HepG2 (cell line): ENCODE measurements around the gene CDH23. TPM values are rescaled to one million over a fixed set of nuclear protein-coding genes. Genes with fewer than 3 reads are reported as not detected.

Experiments
- ATAC-seq: fragments of 200-7000 bp; cut with Tn5 transposase; 3 replicates; pipeline ENCODE4 v1.9.1; 2020; ENCODE audit warnings: mild to moderate bottlenecking, moderate library complexity
- BruUV-seq: library from RNA; stranded (reverse); fragments of 400-500 nt; replicated peaks from 2 replicates; lab custom pipeline; 2021; lab: Mats Ljungman, UMichigan
- CTCF ChIA-PET: fragments of 300-600 bp; formaldehyde crosslinking; extraction: SDS; loops from one replicate; lab custom pipeline; 2021; ENCODE audit warnings: low total read pairs, inconsistent platforms, low intra/inter-chr PET ratio; lab: Yijun Ruan, JAX
- POLR2A ChIA-PET: fragments of 350-600 bp; sonication (Branson Sonifier 250); formaldehyde crosslinking; loops from one replicate; lab custom pipeline; 2020; ENCODE audit warnings: antibody characterized with exemption, inconsistent platforms; lab: Yijun Ruan, JAX
- DNase-seq: peaks from one replicate; pipeline ENCODE4 v3.0.0-alpha.2; 2015; ENCODE audit warnings: low spot score
- FAIRE-seq: peaks from 3 replicates; lab custom pipeline; 2011; peaks lifted over from hg19 to GRCh38; lab: Jason Lieb, UNC
- H2AFZ ChIP-seq: one replicate; pipeline ENCODE4 v1.6.1; 2011; ENCODE audit warnings: low read length, inconsistent platforms
- H3K27ac ChIP-seq: fragments of 300-600 bp; 3 replicates; pipeline ENCODE4 v1.8.0; 2011; ENCODE audit warnings: mixed run types, mild to moderate bottlenecking, mixed read lengths, low read length, inconsistent platforms; ENCODE audit not compliant: insufficient read depth; ENCODE audit errors: extremely low read length
- H3K27me3 ChIP-seq, 2 experiments: fragments of 200-600 bp in 1 of 2; 2 replicates in 1 of 2; 3 replicates in 1 of 2; pipeline versions ENCODE4 v1.6.0 to v1.8.0; 2011; ENCODE audit warnings: low read length in 2 of 2, mild to moderate bottlenecking in 2 of 2, moderate library complexity in 2 of 2, inconsistent platforms in 1 of 2; ENCODE audit not compliant: insufficient read depth in 2 of 2, control insufficient read depth in 1 of 2
- H3K36me3 ChIP-seq, 2 experiments: fragments of 200-600 bp in 1 of 2; replicated peaks in 1 of 2; 2 replicates in 1 of 2; 3 replicates in 1 of 2; pipeline versions ENCODE4 v1.5.1 to v1.8.0; 2011; ENCODE audit warnings: low read length in 2 of 2, inconsistent platforms in 1 of 2; ENCODE audit not compliant: insufficient read depth in 2 of 2, control insufficient read depth in 1 of 2
- H3K4me1 ChIP-seq: 2 replicates; pipeline ENCODE4 v1.5.1; 2012; ENCODE audit warnings: low read length, inconsistent platforms; ENCODE audit not compliant: insufficient read depth
- H3K4me2 ChIP-seq: 2 replicates; pipeline ENCODE4 v1.6.0; 2011; ENCODE audit warnings: low read depth, low read length, inconsistent platforms
- H3K4me3 ChIP-seq, 3 experiments: fragments of 200-600 bp in 1 of 3; sonication (generic), shearing (Covaris generic) in 1 of 3; replicated peaks in 1 of 3; 2 replicates each; pipeline ENCODE4 v1.5.1; 2011 to 2016; ENCODE audit warnings: low read length in 3 of 3, inconsistent platforms in 2 of 3, low read depth in 2 of 3, mild to moderate bottlenecking in 2 of 3, control low read depth in 1 of 3, mixed read lengths in 1 of 3; ENCODE audit not compliant: insufficient read depth in 1 of 3
- H3K79me2 ChIP-seq: one replicate; pipeline ENCODE4 v1.6.1; 2011; ENCODE audit warnings: low read length, inconsistent platforms; ENCODE audit not compliant: insufficient read depth
- H3K9ac ChIP-seq: 2 replicates; pipeline ENCODE4 v1.6.0; 2011; ENCODE audit warnings: mild to moderate bottlenecking, low read depth, low read length, inconsistent platforms; ENCODE audit not compliant: insufficient read depth
- H3K9me3 ChIP-seq: 2 replicates; pipeline ENCODE4 v1.5.1; 2012; ENCODE audit warnings: mild to moderate bottlenecking, low read length
- H4K20me1 ChIP-seq: 2 replicates; pipeline ENCODE4 v1.6.0; 2011; ENCODE audit warnings: inconsistent platforms, mild to moderate bottlenecking, low read length, moderate library complexity; ENCODE audit not compliant: insufficient read depth
- CBX5 ChIP-seq: sonication (generic); formaldehyde crosslinking; IDR thresholded peaks from 2 replicates; pipeline ENCODE4 v1.4.0; 2020; ENCODE audit warnings: missing genetic modification reagents, borderline replicate concordance
- GABPB1 ChIP-seq: IDR thresholded peaks from 2 replicates; pipeline ENCODE4 v1.6.1; 2016; ENCODE audit warnings: mild to moderate bottlenecking, missing genetic modification reagents, moderate library complexity, missing compliant biosample characterization
- KLF9 ChIP-seq: IDR thresholded peaks from 2 replicates; pipeline ENCODE4 v1.6.1; 2016; ENCODE audit warnings: low read depth
- NCOR1 ChIP-seq: fragments of 200-600 bp; sonication (generic); IDR thresholded peaks from 2 replicates; pipeline ENCODE4 v1.7.0; 2017; ENCODE audit warnings: antibody characterized with exemption, low read length, borderline replicate concordance
- STAG1 ChIP-seq: sonication (generic); formaldehyde crosslinking; IDR thresholded peaks from 2 replicates; pipeline ENCODE4 v1.4.0; 2020; ENCODE audit warnings: missing genetic modification reagents
- TP53 ChIP-seq: sonication (generic); formaldehyde crosslinking; conservative IDR thresholded peaks from 2 replicates; pipeline ENCODE4 v1.4.0; 2020; ENCODE audit warnings: missing genetic modification reagents
- ZBTB3 ChIP-seq: sonication (generic); formaldehyde crosslinking; IDR thresholded peaks from 2 replicates; pipeline ENCODE4 v1.4.0; 2020; ENCODE audit warnings: low read depth, mild to moderate bottlenecking, moderate library complexity, missing genetic modification reagents, borderline replicate concordance
- ZFP41 ChIP-seq: sonication (generic); formaldehyde crosslinking; IDR thresholded peaks from 2 replicates; pipeline ENCODE4 v1.4.0; 2020; ENCODE audit warnings: mild to moderate bottlenecking, missing genetic modification reagents, borderline replicate concordance
- ZNF263 ChIP-seq: sonication (generic); formaldehyde crosslinking; IDR thresholded peaks from 2 replicates; pipeline ENCODE4 v1.4.0; 2020; ENCODE audit warnings: missing genetic modification reagents
- ZNF660 ChIP-seq: sonication (generic); formaldehyde crosslinking; IDR thresholded peaks from 2 replicates; pipeline ENCODE4 v1.5.1; 2020; ENCODE audit warnings: mild to moderate bottlenecking, low read depth, missing genetic modification reagents, borderline replicate concordance
- WGBS: methylation state at CpG from one replicate; pipeline ENCODE4 v1.1.6; 2017; ENCODE audit warnings: low lambda C conversion rate; 5-methylcytosine and 5-hydroxymethylcytosine counted together
- in situ Hi-C: cut with HindIII; loops from 2 replicates; pipeline ENCODE4 v1.10.0; 2017; ENCODE audit warnings: low pct_unique_long_range_greater_than_20kb; ENCODE audit not compliant: extremely low pct_ligation_motif_present
- intact Hi-C: fragments of 100-400 bp; cut with micrococcal nuclease; formaldehyde crosslinking; loops from one replicate; pipeline ENCODE4 v1.10.0; 2022; ENCODE audit not compliant: unreplicated experiment
- polyA plus RNA-seq, 8 experiments: library from polyadenylated mRNA; depleted of rRNA in 3 of 8; stranded (reverse) in 7 of 8; unstranded in 1 of 8; fragments of >200 nt; fragmentation: Illumina TruSeq in 4 of 8; extraction: Trizol in 4 of 8; gene quantifications; 2 replicates each; pipeline versions ENCODE4 v1.2.1 to v1.2.3, GENCODE V29; 2011 to 2016; ENCODE audit warnings: low read depth in 4 of 8, missing spikeins in 1 of 8, mixed read lengths in 1 of 8; ENCODE audit not compliant: insufficient read depth in 1 of 8
- total RNA-seq, 5 experiments: library from RNA; depleted of rRNA; stranded (reverse); fragments of >200 nt; fragmentation: Illumina TruSeq; extraction: Trizol; gene quantifications; 2 replicates each; pipeline ENCODE4 v1.2.3, GENCODE V29; 2016; ENCODE audit warnings: low read depth in 1 of 5
- TF ChIP-seq, protein P1 (sequence below): sonication (generic); formaldehyde crosslinking; IDR thresholded peaks from 2 replicates; pipeline ENCODE4 v1.4.0; 2020; ENCODE audit warnings: missing genetic modification reagents
- TF ChIP-seq, protein P2 (sequence below): sonication (generic); formaldehyde crosslinking; IDR thresholded peaks from 2 replicates; pipeline ENCODE4 v1.5.0; 2020; ENCODE audit warnings: mild to moderate bottlenecking, missing genetic modification reagents, moderate library complexity

Gene CDH23
- total and polyA plus RNA-seq, 2 of the 13 experiments (the other 11 are each of a cell fraction or from before 2014, with no cell fraction given), result 0.13 TPM; not detected in 1

- FAIRE-seq (no peak), ATAC-seq (no peak), DNase-seq (no peak)
- ChIA-PET CTCF (interaction anchor here (1.2 to 2.3 kb wide), 3 partner anchors 57 to 60 kb away, joined by 3 to 9 read pairs (median 4); partner anchors contain the start of gene SLC29A3), POLR2A (interaction anchor here (0.7 to 4.2 kb wide), 2 partner anchors 32 to 59 kb away, joined by 3 to 38 read pairs; partner anchors contain the start of gene SLC29A3)
- Histone ChIP-seq H4K20me1 (no peaks in the 10 kb centered on the region), H3K9me3 (no peaks in the 10 kb centered on the region), H3K27ac (no peak overlapping the region), H2AFZ (no peak overlapping the region), H3K4me2 (no peak overlapping the region), H3K27me3 (peaks cover 0 to under 1% of the 10 kb centered on the region in 2 experiments; a peak in 1 of 5 replicates), H3K4me1 (peaks cover 39% of the 10 kb centered on the region), H3K79me2 (no peaks in the 10 kb centered on the region), H3K4me3 (no peak overlapping the region), H3K9ac (no peak overlapping the region), H3K36me3 (no peaks in the 10 kb centered on the region)
- no TSS peak for BruUV-seq
- TF ChIP-seq, protein P1, sequence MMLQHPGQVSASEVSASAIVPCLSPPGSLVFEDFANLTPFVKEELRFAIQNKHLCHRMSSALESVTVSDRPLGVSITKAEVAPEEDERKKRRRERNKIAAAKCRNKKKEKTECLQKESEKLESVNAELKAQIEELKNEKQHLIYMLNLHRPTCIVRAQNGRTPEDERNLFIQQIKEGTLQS (CRISPR knock-in tag), result no peak
- TF ChIP-seq ZNF660 (CRISPR knock-in tag) (no peak), NCOR1 (no peak), TP53 (CRISPR knock-in tag) (no peak), ZNF263 (peak; percentile 71), ZFP41 (CRISPR knock-in tag) (no peak), ZBTB3 (CRISPR knock-in tag) (no peak), GABPB1 (CRISPR knock-in tag) (no peak), CBX5 (CRISPR knock-in tag) (no peak), STAG1 (CRISPR knock-in tag) (peak; percentile 49), KLF9 (no peak)
- TF ChIP-seq, protein P2, sequence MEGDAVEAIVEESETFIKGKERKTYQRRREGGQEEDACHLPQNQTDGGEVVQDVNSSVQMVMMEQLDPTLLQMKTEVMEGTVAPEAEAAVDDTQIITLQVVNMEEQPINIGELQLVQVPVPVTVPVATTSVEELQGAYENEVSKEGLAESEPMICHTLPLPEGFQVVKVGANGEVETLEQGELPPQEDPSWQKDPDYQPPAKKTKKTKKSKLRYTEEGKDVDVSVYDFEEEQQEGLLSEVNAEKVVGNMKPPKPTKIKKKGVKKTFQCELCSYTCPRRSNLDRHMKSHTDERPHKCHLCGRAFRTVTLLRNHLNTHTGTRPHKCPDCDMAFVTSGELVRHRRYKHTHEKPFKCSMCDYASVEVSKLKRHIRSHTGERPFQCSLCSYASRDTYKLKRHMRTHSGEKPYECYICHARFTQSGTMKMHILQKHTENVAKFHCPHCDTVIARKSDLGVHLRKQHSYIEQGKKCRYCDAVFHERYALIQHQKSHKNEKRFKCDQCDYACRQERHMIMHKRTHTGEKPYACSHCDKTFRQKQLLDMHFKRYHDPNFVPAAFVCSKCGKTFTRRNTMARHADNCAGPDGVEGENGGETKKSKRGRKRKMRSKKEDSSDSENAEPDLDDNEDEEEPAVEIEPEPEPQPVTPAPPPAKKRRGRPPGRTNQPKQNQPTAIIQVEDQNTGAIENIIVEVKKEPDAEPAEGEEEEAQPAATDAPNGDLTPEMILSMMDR (CRISPR knock-in tag), result peak; percentile 25; the same call in 1 of the 2 replicates
- intact Hi-C loops (no loop called here), in situ Hi-C loops (loop anchor here (5.0 kb wide), 1 partner anchor 61 kb away; the partner anchor contains the start of gene SLC29A3)
- WGBS, result 13% methylated on average over 6 of the region's 6 CpGs
Observed at GRCh38 chr10:71378336-71379117, 18.2 kb upstream of the CDH23 start.
